SK-N-DZ (cell line): ENCODE data around the gene JAG2. TPM values are rescaled to one million over a fixed set of nuclear protein-coding genes. Genes with fewer than 3 reads are reported as not detected.

ENCODE experiments used
- DNase-seq: peaks from one replicate; pipeline ENCODE4 v3.0.0-alpha.2; 2015; ENCODE audit warnings: low spot score
- polyA plus RNA-seq, 2 experiments: library from polyadenylated mRNA; depleted of rRNA; stranded (reverse); fragments of >200 nt; gene quantifications; 2 replicates each; pipeline ENCODE4 v1.2.3, GENCODE V29; 2014

The JAG2 gene
- polyA plus RNA-seq (2014; cell fraction: cytosol; rRNA removed), result 1.1 and 1.9 TPM in 2 replicates
- polyA plus RNA-seq (2014; cell fraction: nucleus; rRNA removed), result 8.2 and 9.0 TPM in 2 replicates

DNA sequence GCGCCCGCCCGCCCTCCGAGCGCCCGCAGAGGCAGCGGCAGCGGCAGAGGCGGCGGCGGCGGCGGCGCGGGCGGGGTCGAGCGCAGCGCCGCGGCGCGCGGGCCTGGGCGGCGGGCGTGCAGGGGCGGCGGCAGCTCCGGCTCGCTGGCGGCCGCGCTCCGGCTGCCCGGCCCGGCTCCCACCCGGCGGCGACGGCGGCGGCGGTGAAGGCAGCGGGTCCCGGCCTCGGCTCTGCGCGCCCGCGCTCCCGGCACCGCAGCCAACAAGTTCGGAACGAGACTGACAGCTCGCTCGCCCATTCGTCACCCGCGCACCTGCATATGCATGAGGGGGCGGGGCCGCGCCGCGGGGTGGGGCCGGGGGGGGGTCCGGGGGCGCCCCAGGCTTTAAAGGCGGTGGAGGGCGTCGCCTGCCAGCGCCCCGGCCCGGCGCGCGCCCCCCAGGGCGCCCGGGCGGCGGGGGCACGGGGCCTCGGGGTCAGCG, at the start of gene JAG2:
Gene JAG2 (minus strand): TSS at position 281 of the 483 bp plus-strand sequence. CDS start 356 bp downstream, outside the sequence.
- DNase-seq, result no peak

- no peak for DNase-seq
These were observed 49.2 kb upstream of the JAG2 start for GRCh38 chr14:105217774-105218173.

DNA sequence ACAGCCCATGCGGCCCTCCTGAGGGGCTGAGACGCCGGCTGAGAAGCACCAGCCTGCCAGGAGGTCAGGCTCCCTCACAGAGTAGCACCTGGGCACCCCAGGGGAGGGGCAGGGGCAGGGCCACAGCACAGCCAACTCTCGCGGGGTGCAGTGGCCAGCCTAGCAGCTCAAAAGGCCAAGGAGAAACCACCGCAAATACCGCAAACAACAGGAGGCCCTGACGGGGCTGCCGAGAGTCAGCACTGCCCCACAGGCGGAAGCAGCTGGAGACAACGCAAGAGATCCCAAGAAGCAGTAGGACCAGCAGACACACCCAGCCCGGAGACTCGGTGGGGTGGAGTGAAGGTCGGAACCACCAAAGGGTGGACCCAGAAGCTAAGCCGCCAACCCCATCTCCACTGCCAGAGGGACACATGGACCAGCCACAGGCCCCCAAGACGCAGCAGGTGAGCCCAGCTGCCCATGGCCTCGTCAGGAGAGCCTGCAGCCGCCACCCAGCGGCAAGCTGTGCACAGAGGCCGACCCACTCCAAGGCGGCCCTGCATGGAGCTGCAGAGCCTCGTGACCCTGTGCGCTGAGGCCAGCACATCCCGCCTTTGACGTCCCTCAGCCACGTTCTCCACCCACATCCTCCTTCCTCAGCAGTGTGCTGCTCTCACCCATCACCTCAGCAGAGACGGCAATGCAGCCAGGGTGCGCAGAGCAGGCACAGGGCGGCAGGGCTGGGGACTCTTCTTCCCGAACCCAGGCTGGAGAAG, 48.1 kb upstream of the JAG2 start:
- DNase-seq, result no peak

GRCh38 chr14:105215602-105216001, 47.0 kb upstream of the JAG2 start:
- no peak for DNase-seq

- DNase-seq, result no peak
These were observed 45.8 kb upstream of the JAG2 start for GRCh38 chr14:105214324-105214915.

- DNase-seq, result no peak
These were observed 44.8 kb upstream of the JAG2 start for GRCh38 chr14:105213361-105213760.

DNA sequence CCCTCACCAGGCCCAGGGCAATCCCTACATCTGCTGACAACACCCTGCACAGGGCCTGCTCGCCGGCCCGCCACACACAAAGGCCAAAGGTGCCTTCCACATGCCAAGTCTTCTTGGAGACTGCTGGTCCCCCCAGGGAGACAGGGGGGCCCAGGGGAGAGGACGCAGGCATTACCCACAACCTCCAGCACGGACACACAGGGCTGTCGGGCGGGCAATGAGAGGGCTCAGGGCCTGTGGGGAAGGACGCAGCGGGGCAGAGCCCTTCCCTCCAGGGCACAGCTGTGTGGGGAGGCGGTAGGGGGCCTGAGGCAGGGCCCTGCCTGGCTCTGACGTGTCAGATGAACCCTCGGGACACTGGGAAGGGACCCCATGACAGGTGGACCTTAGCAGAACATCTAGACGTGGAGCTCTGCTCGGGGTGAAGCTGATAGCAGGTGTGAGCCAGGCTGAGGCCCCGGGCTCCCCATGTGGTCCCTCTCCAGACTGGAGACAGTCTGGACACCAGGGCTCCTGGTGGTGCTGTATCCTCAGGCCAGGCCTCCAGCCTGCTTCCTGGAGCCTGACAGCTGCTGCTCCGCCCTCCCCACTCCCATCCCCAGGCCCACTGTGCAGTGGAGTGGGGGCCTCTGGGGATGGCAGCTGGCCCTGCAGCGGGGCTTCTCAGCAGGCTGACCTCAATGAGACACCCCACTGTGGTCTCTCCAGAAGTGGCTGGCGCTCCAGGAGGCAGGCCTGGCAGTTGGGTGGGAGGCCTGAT, 44.1 kb upstream of the JAG2 start:
- DNase-seq, result no peak

- no peak for DNase-seq
These were observed 43.1 kb upstream of the JAG2 start for GRCh38 chr14:105211758-105212089.

DNA sequence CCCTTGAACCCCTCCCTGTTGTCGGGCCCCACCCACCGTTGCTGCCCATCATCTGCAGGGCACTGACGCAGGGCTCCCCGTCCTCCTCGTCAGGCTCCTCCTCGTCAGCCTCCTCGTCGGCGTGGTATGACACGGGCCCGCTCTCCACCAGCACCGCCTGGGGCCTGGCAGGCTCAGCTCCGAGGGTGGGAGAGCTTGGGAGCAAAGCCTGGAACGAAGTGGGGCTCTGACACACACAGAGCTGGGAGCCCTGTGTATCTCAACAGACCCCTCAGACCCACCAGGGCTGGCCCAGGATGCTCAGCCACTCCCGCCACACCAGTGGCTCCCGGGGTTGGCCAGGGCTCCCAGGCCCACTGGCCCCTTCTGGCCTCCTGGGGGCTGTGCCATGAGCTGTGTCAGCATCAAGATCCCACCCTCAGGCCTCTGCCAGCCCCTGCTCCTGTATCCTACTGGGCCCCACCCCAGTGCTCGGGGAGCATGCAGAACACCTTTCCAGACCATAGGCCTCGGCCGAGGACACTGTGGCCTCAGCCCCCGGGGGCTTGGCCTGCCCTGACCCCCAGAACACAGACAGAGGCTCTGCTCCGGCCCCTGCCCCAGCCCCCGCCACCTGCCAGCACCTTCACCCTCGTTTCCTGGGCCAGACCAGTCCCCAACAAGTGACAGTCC, 42.6 kb upstream of the JAG2 start:
- DNase-seq, result no peak

DNA sequence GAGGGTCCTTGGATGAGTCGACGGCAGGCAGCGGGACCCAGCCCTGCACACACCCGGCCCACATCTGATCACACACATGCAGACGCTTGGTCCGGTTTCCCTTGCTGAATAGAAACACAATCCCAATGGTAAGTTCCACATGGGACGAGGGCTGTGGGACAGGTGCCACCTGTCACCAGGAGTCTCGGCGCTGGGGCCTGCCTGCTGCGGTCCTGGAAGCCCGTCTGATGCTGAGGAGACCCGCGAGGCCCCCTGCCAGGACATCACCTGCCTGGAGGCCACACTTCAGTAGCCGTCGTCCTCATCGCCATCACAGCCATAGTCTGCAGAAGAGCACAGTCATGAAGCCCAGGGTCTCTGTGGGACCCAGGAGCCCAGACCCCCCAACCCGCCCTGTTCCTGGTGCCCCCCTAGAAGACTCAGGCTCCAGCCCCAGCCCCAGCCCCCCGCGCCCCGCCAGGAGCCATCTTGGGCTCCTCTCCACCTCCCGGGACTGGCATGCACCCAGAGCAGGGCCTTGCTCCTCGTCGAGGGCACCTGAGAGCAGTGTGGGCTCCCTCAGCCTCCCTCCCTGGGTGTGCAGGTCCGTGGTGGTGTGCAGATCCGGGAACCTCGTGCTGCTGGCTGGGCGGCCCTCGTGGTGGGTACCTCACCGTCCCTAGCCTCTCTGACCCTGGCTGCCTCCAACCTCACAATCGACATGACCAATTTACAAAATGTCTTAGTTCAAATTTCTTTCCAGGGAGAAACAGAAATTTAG, 41.9 kb upstream of the JAG2 start:
- DNase-seq, result no peak

DNA sequence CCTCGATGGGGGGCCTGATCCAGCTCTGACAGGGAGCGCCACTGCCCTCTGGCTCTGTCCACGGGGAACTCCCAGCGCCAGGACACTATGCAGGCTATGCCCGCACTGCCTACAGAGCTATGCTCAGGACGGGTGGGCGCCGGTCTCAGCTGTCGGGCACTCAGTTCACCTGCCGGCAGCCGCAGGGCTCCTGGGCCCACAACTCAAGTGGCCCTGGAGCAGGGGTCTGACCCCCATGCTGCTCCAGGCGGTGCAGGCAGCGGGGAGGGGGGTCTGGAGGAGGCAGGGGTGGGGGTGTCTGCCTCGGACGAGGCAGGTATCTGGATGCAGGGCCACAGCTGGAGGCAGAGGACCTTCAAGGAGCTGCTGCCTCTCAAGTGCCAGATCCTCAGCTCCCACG, 41.1 kb upstream of the JAG2 start:
- no peak for DNase-seq

DNA sequence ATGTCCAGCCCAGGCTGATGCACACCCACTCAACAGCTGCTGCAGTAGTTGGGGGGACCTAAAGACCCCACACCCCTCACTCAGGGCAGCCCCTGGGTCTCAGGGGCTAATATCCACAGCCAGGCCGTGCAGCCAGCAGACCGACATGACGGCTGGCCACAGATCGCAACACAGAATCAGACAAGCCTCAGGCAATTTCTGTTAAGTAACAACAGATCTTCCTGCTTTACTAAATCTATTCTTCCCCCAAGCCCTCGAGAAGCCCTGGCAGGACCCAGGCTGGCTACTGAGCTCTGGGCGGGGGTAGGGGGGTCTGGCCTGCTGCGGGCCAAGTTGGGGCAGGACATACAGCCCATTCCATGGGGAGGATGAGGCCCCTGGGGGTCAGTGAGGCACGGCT, 40.5 kb upstream of the JAG2 start:
- no peak for DNase-seq

DNA sequence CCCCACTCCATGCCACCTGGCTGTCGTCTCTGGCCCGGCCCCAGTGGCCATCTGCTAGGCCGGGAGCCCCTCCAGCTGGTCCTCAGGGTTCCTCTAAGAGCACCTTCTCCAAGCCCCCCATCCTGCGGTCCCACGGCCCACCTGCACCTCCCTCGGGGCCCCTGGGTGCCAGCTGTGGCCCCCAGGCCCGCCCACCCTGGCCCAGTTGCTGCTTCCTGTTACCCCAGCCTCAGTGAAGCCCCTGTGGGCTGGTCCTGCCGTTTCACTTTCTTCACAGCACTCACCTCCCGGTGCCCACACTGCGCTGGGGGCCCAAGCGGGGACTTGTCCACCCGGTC, 40.1 kb upstream of the JAG2 start:
- no peak for DNase-seq

GRCh38 chr14:105207996-105208737, 39.6 kb upstream of the JAG2 start:
- no peak for DNase-seq

GRCh38 chr14:105207460-105207901, 38.9 kb upstream of the JAG2 start:
- DNase-seq, result no peak

- no peak for DNase-seq
These were observed 38.3 kb upstream of the JAG2 start for GRCh38 chr14:105206873-105207272.

- DNase-seq, result no peak
These were observed 37.2 kb upstream of the JAG2 start for GRCh38 chr14:105205673-105206208.

GRCh38 chr14:105204931-105205672, 36.5 kb upstream of the JAG2 start:
- DNase-seq, result no peak

DNA sequence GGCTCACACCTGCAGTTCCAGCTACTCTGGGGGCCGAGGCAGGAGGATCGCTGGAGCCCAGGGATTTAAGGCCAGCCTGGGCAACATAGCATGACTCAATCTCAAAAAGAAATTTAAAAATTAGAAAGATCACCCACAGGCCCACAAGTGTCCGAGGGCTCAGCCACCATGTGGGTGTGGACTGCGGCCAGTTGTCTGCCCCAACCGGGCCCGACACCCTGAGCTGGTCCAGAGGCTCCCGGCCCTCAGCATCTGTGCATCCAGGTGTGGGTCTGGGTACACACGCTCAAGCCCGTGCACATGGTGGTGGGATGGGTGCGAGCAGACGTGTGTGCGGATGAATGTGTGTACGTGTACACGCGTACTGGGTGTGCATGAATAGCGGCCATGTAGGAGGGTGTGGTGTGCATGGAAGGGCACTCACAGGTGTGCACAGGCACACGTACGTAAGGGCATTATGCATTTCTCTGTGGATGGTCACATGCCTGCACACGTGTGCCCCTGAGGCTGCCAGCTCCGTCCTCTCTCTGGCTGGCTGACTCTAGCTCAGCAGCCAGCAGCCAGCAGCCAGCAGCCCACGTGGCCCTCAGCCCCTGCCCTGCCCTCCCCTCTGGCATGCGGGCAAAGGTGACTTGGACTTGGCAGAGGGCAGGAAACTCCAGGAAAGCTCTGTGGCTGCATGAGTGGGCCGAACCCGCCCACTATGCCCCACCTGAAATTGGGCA, 35.8 kb upstream of the JAG2 start:
- no peak for DNase-seq
